NK-92 (cell line): ENCODE data around the gene ISY1.
"Not testable (repeated sequence)": the region's sequence is repeated elsewhere in the genome, so short reads cannot be mapped to it uniquely, and the experiment has no call there.

Experiments
- DNase-seq: peaks from one replicate; lab custom pipeline; 2025; ENCODE audit not compliant: unreplicated experiment; lab: John Stamatoyannopoulos, UW

The ISY1 gene

DNA sequence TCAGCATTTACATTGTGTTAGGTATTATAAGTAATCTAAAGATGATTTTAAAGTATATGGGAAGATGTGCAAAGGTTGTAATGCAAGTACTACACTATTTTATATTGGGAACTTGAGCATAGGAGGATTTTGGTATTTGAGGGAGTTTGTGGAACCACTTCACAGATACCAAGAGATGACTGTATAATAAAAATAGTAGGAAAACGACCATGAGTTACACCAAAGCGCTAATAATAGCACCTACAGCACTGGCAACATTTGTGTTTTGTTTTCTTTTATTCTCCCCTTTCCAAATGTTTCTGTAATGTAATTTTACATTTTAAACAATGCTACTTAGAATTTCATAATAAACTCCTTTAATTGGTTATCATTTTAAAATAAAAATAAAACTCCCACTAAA lies 12.3 kb upstream of the ISY1 start:
- DNase-seq, result no peak

DNA sequence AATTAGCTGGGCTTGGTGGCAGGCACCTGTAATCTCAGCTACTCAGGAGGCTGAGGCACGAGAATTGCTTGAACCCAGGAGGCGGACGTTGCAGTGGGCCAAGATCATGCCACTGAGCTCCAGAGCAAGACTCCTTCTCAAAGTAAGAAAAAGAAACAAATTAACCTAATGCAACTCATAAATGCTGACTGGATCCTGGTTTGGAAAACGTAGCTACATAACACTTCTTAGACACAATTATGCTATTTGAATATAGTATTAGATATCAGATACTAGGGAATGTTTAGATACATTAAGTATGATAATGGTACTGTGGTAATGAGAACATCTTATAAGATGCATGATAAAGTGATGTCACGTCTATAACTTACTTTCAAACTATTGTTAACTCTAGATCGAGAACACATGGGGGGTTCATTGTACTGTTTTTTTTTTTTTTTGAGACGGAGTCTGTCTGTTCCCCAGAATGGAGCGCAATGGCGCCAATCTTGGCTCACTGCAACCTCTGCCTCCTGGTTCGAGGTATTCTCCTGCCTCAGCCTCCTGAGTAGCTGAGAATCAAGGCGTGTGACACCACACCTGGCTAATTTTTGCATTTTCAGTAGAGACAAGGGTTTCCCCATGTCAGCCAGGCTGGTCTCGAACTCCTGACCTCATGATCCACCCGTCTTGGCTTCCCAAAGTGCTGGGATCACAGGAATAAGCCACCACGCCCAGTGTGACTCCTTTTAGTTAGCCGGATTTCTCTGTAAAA lies 5.9 kb upstream of the ISY1 start:
- DNase-seq, result no peak

- DNase-seq, result not testable (repeated sequence)
Observed at GRCh38 chr3:129165594-129165993, 4.7 kb upstream of the ISY1 start.

DNA sequence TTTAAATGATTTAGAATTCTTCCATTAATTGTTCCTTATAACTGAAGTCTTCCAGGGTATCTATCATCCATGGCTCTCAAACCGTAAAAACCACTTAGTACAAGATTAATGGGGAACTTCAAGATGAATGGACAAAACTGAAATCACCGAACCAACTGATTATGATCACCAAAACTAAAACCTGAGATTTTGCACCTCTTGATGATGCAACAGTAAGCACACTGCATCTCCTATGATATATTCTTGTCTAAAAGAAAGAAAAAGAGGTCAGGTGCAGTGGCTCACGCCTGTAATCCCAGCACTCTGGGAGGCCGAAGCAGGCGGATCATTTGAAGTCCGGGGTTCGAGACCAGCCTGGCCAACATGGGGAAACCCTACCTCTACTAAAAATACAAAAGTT lies 3.6 kb upstream of the ISY1 start:
- no peak for DNase-seq

DNA sequence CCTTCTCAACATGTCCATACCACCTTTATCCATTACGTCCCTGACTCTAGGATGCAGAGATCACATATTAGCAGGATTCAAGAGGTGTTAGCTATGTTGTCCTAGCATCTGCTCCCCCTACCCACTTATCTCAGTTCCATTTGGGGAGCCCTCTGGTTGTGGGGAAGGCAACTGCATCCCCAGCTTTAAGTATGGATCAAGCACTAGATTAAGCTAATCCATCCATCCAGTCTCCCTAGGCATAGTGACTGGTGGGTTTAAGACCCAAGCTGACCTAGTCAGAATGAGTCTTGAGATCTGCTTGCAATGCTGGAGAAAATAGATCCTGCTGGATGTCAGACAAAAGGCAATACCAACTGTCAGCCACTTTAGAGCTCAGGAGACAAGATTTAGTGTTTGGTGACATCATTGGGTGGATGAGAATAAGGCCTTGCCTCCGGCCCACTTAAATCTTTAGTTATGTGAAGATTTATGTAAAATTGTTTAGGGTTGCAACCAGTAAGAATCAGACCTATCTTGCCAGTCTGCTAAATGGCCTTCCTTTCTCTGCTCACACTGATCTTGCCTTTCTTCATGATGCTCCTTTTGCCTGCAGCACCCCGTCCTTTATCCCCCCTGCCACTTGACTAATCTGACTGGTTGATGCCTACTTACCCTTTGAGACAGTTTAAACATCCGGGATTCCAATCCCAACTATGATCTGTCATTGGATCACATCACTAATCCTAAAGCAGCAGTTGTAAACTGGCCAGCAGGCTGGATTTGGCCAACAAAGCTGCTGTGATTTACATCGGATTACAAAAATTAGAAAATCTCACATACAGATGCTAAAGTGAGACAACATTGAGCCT lies 2.1 kb upstream of the ISY1 start:
- no peak for DNase-seq

GRCh38 chr3:129161860-129162271 lies 1.0 kb upstream of the ISY1 start:
- DNase-seq, result no peak

- DNase-seq, result no peak
Observed at GRCh38 chr3:129144786-129145185, 16.1 kb downstream of the ISY1 start.

DNA sequence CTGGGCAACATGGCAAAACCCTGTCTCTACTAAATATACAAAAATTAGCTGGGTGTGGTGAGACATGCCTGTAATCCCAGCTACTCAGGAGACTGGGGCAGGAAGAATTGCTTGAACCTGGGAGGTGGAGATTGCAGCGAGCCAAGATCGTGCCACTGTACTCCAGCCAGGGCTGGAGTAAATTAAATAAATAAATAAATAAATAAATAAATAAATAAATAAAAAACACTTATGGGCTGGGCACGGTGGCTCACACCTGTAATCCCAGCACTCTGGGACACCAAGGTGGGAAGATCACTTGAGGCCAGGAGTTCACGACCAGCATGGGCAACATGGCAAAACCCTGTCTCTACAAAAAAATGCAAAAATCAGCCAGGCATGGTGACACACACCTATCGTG lies 19.9 kb downstream of the ISY1 start:
- not testable (repeated sequence) for DNase-seq

DNA sequence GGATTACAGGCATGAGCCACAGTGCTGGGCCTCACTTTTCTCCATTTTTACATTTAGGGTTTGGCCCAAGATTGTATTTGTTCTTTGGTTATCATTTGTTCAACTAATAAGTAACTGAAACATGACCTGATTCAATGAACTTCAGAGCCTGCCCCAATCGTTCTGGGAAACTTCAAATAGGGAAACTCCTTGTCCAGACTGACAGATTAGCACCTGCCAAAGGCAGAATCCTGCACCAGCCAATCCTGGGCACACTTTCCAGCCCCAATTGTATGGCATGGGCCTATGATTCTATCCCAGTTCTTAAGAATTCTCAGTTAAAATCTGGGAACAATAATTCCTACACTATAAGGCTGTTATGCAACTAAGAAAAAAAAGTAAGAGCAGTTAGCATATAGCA lies 21.0 kb downstream of the ISY1 start:
- no peak for DNase-seq

DNA sequence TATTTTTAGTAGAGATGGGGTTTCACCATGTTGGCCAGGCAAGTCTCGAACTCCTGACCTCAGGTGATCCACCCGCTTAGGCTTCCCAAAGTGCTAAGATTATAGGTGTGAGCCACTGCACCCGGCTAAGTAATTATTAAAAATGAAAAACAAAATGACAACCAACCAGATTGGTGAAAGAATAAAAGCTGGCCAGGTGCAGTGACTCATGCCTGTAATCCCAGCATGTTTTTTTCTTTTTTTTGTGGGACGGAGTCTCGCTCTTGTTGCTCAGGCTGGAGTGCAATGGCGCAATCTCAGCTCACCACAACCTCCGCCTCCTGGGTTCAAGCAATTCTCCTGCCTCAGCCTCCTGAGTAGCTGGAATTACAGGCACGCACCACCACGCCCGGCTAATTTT lies 24.6 kb downstream of the ISY1 start:
- DNase-seq, result not testable (repeated sequence)

DNA sequence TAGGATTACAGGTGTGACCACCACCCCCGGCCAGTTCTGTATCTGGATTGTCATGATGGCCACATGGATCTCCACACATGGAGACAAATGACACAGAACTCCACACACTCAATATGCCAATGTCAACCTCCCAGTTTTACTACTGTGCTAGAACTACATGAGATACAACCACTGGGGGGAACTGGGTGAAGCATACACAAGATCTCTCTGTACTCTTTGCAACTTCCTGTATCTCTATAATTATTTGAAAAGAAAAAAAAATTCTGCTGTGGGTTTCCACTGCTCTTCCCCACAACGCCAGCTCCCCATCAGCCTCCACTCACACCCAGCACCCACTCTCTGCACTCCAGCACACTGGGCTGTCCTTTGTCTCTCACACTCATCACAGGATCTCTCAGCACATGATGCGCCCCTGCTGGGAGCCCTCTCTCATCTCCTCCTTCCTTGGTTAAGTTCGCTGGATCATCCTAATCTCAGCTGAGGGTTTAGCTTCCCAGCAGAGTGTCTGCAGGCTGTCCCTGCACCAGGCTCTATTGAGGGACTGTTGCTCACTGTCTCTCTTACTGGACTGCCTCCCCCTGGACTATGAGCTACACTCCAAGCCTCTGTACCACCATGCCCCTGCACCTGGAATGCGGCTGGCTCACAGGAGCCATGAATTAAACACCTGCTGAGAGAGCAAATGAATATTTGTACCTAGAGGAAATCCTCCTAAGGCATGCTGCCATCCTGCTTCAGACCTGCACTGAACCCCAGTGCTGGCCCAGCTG lies 28.6 kb downstream of the ISY1 start:
- DNase-seq, result no peak

DNA sequence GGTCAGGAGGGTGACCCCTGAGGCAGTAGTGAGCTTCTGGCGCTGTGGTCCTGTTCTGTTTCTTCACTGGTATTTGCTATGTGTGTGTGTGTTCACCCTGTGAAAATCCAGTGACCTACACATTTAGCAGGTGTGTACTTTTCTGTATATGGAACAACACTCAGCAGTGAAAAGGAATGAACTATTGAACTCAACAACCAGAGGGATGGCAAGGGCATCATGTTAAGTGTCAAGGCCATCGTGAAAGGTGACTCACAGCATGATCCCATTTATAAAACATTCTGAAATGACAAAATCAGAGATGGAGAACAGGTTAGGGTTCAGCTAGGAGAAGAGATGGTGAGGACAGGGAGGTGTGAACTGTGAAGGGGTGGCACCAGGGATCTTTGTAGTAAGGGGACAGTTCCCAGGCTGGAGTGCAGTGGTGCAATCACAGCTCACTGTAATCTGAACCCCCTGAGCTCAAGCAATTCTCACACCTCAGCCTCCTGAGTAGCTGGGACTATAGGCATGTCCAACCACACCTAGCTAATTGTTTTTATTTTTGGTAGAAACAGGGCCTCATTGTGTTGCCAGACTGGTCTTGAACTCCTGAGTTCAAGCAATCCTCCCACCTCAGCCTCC lies 29.3 kb downstream of the ISY1 start:
- no peak for DNase-seq

GRCh38 chr3:129130291-129130813 lies 30.5 kb downstream of the ISY1 start:
- DNase-seq, result no peak

DNA sequence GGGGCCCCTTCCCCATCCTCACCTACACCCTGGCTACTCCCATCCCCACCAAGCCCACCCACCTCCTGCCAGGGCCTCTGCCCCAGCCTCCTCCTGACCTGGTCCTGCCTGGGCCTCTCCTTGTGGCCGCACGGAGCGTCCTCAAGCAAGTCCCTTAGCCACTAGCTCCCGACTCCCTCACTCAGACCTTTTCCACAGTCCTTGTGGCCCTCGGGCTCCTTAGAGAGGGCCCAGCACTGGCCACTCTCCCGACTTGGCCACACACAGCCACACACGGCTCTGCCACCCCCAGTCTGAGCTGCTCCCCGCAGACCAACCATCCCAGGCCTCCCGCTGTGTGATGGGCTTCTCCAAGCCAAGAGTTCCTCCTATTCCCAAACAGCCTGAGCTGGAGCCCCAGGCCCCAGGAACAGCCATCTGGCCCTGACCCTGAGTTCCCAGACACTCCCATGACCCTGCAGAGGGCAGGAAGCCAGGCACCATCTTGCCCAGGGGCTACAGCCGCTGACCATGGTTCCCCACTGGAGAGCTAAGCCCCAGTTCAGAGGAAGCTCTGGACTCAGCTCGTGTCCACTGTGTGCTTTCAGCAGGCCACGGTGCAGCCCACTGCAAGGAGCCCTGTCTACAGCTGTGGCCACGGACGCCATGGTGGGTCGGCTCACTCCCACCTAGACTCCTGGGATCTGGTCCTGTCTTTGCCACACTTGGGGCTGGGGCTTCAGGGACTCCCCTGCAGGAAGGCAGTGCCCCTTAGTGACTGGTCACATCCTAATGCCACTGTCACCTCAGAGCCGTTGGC lies 32.3 kb downstream of the ISY1 start:
- no peak for DNase-seq

DNA sequence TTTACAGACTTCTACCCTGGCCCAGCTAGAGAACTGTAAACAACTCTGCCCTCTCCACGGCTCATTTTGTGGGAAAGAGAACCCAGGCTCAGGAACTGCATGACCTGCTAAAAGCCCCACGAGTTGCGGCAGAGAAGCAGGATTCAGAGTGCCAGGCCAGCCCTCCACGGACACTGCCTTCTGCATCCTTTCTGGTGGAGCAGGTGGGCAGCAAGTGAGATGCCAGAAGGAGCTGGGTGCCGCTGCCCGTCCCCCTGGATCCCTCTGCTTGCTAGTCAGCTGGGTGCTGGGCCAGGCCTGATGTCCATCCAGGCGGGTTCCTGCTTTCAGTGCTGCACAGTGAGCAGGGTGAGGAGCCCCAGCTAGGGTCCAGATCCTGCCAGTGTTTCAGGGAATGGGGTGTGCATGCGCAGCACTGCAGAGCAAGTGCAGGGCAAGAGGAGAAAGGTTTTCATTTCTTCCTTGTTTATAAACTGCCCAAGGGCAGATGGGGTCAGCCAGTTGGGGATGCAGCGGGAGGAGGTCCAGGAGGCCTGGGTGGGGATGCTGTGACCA lies 34.1 kb downstream of the ISY1 start:
- no peak for DNase-seq

DNA sequence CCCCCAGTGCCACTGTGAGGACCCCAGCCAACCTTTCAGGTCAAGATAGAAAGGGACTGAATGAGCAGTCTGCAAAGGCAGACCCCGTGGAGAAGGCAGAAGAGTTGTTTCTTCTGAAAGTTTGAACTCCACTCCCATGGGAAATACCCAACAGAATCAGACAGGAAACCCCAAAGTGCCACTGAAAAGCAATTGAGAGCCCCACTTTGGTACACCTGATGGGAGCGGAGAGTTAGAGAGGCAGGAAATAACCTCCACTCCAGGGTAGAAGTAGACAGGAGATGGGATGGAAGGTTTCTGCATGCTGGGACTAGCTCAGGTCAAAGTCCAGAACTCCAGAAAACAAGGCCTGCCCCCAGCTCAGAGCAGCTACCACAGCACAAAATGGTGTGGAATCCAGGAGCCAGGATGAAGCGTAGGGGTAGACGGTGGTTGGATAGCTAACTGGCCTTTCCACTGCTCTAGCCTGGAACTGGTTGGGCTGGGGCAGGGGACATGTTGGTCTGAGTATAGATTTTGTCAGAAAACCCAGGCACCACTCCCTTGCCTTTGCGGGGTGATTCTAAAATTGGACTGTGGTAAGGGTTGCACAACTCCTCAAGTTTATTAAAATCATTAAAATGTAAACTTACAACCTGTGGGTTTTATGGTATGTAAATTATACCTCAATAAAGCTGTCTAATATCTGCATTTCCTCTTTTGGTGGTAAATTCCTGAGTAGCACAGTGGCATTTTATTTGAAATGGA lies 37.4 kb downstream of the ISY1 start:
- no peak for DNase-seq

- no peak for DNase-seq
Observed at GRCh38 chr3:129122412-129123011, 38.4 kb downstream of the ISY1 start.

DNA sequence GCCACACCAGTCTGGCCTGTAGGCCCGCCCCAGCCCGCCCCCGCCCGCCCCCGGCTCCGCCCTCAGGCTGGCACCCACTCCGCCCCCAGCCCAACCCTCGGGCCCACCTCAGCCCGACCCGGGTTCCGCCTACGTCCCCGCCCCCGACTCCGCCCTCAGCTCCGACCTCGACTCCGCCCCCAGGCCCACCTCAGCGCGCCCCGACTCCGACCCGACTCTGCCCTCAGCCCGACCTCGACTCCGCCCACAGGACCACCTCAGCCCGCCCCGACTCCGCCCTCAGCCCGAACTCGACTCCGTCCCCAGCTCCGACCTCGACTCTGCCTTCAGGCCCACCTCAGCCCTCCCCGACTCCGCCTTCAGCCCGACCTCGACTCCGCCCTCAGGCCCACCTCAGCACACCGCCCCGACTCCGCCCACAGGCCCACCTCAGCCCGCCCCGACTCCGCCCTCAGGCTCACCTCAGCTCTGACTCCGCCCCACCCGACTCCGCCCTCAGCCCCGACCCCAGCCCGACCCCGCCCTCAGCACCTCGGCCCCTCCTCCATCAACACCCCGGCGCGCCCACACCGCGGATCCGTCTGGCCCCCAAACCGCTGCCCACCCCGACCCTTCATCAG lies 39.0 kb downstream of the ISY1 start, which contains the start of gene RAB43:
RAB43 (minus strand) TSS at position 13 of the 620 bp plus-strand sequence. CDS start 315 bp downstream, outside the sequence.
- peak; percentile 75 for DNase-seq
